Measurements from ENCODE around the gene SLC6A18.

The SLC6A18 gene

DNA sequence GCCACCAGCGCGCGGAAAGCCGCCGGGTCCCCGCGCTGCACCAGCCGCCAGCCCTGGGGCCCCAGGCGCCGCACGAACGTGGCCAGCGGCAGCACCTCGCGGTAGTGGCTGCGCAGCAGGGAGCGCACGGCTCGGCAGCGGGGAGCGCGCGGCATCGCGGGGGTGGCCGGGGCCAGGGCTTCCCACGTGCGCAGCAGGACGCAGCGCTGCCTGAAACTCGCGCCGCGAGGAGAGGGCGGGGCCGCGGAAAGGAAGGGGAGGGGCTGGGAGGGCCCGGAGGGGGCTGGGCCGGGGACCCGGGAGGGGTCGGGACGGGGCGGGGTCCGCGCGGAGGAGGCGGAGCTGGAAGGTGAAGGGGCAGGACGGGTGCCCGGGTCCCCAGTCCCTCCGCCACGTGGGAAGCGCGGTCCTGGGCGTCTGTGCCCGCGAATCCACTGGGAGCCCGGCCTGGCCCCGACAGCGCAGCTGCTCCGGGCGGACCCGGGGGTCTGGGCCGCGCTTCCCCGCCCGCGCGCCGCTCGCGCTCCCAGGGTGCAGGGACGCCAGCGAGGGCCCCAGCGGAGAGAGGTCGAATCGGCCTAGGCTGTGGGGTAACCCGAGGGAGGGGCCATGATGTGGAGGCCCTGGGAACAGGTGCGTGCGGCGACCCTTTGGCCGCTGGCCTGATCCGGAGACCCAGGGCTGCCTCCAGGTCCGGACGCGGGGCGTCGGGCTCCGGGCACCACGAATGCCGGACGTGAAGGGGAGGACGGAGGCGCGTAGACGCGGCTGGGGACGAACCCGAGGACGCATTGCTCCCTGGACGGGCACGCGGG, 69.9 kb downstream of the SLC6A18 start, which contains the start of gene TERT:
Gene TERT (minus strand): TSS at position 234 of the 815 bp plus-strand sequence. CDS start 79 bp downstream, at position 155.
- TF ChIP-seq POLR2AphosphoS5 (IDR thresholded peaks at IDR 0.05; ENCODE audit: low read depth, low read length) (no peak), SIN3A (IDR thresholded peaks at IDR 0.05; ENCODE audit: borderline replicate concordance, insufficient read depth, low read length) (no peak), TAF1 (IDR thresholded peaks at IDR 0.05; ENCODE audit: borderline replicate concordance, insufficient read depth, low read length) (no peak), FOXP2 (optimal IDR thresholded peaks at IDR 0.05; ENCODE audit: borderline replicate concordance, extremely low read depth, extremely low read length, insufficient read depth) (no peak)
- TF ChIP-seq, protein P1, sequence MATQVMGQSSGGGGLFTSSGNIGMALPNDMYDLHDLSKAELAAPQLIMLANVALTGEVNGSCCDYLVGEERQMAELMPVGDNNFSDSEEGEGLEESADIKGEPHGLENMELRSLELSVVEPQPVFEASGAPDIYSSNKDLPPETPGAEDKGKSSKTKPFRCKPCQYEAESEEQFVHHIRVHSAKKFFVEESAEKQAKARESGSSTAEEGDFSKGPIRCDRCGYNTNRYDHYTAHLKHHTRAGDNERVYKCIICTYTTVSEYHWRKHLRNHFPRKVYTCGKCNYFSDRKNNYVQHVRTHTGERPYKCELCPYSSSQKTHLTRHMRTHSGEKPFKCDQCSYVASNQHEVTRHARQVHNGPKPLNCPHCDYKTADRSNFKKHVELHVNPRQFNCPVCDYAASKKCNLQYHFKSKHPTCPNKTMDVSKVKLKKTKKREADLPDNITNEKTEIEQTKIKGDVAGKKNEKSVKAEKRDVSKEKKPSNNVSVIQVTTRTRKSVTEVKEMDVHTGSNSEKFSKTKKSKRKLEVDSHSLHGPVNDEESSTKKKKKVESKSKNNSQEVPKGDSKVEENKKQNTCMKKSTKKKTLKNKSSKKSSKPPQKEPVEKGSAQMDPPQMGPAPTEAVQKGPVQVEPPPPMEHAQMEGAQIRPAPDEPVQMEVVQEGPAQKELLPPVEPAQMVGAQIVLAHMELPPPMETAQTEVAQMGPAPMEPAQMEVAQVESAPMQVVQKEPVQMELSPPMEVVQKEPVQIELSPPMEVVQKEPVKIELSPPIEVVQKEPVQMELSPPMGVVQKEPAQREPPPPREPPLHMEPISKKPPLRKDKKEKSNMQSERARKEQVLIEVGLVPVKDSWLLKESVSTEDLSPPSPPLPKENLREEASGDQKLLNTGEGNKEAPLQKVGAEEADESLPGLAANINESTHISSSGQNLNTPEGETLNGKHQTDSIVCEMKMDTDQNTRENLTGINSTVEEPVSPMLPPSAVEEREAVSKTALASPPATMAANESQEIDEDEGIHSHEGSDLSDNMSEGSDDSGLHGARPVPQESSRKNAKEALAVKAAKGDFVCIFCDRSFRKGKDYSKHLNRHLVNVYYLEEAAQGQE (IDR thresholded peaks at IDR 0.05; ENCODE audit: insufficient read depth in 1 of 2, low read depth in 2 of 2, low read length in 2 of 2) = no peak

- TF ChIP-seq, protein P1 (IDR thresholded peaks at IDR 0.05; ENCODE audit: insufficient read depth in 1 of 2, low read depth in 2 of 2, low read length in 2 of 2) = no peak
- TF ChIP-seq FOXP2 (optimal IDR thresholded peaks at IDR 0.05; ENCODE audit: borderline replicate concordance, extremely low read depth, extremely low read length, insufficient read depth) (no peak), SIN3A (IDR thresholded peaks at IDR 0.05; ENCODE audit: borderline replicate concordance, insufficient read depth, low read length) (no peak), TAF1 (IDR thresholded peaks at IDR 0.05; ENCODE audit: borderline replicate concordance, insufficient read depth, low read length) (no peak), POLR2AphosphoS5 (IDR thresholded peaks at IDR 0.05; ENCODE audit: low read depth, low read length) (no peak)
Measured at GRCh38 chr5:1295650-1296037, 70.5 kb downstream of the SLC6A18 start.

Data from PFSK-1 (cell line).